Endodermal cell (in vitro differentiated cells): Measurements from ENCODE around the gene BPGM. TPM values are rescaled to one million over a fixed set of nuclear protein-coding genes. Genes with fewer than 3 reads are reported as not detected.

ENCODE experiments used
- DNase-seq: peaks from one replicate; pipeline ENCODE4 v3.0.0-alpha.2; 2017
- H3K27ac ChIP-seq: 2 replicates; pipeline ENCODE4 v1.5.1; 2013; ENCODE audit warnings: mild to moderate bottlenecking, low read depth, low read length, moderate library complexity
- H3K27me3 ChIP-seq: 2 replicates; pipeline ENCODE4 v1.6.1; 2013; ENCODE audit warnings: mild to moderate bottlenecking, low read length, moderate library complexity; ENCODE audit not compliant: insufficient read depth, control insufficient read depth, poor library complexity, severe bottlenecking
- H3K36me3 ChIP-seq: 2 replicates; pipeline ENCODE4 v1.7.0; 2013; ENCODE audit warnings: mild to moderate bottlenecking, low read length, moderate library complexity; ENCODE audit not compliant: control insufficient read depth, insufficient read depth
- H3K4me1 ChIP-seq: one replicate; pipeline ENCODE4 v1.7.0; 2013; ENCODE audit warnings: low read length; ENCODE audit not compliant: control insufficient read depth, insufficient read depth
- H3K4me3 ChIP-seq: 2 replicates; pipeline ENCODE4 v1.5.1; 2013; ENCODE audit warnings: mild to moderate bottlenecking, low read length, moderate library complexity
- H3K9ac ChIP-seq: 2 replicates; pipeline ENCODE4 v1.6.1; 2013; ENCODE audit warnings: mild to moderate bottlenecking, low read length, moderate library complexity; ENCODE audit not compliant: poor library complexity, severe bottlenecking; ENCODE audit errors: extremely low read depth
- H3K9me3 ChIP-seq: 2 replicates; pipeline ENCODE4 v1.6.1; 2013; ENCODE audit warnings: mild to moderate bottlenecking, low read length, moderate library complexity; ENCODE audit not compliant: control insufficient read depth
- H3K27ac Mint-ChIP-seq: 2 replicates; pipeline ENCODE4 v1.8.0; 2020; ENCODE audit warnings: mixed read lengths
- H3K27me3 Mint-ChIP-seq: 2 replicates; pipeline ENCODE4 v1.8.0; 2021; ENCODE audit warnings: mild to moderate bottlenecking, mixed read lengths; ENCODE audit not compliant: insufficient read depth
- H3K36me3 Mint-ChIP-seq: 2 replicates; pipeline ENCODE4 v1.8.0; 2020; ENCODE audit warnings: low read depth, mixed read lengths
- H3K4me1 Mint-ChIP-seq: 2 replicates; pipeline ENCODE4 v1.8.0; 2020; ENCODE audit warnings: mixed read lengths
- H3K4me3 Mint-ChIP-seq: 2 replicates; pipeline ENCODE4 v1.8.0; 2020; ENCODE audit warnings: mild to moderate bottlenecking, moderate library complexity, mixed read lengths
- H3K9me3 Mint-ChIP-seq: 2 replicates; pipeline ENCODE4 v1.8.0; 2020; ENCODE audit warnings: mild to moderate bottlenecking, mixed read lengths
- WGBS, 2 experiments: methylation state at CpG; one replicate each; pipeline versions ENCODE4 v1.1.5 to v1.1.7; 2013; ENCODE audit warnings: missing lambda C conversion rate in 2 of 2, mixed read lengths in 1 of 2; ENCODE audit not compliant: insufficient coverage in 1 of 2, insufficient read length in 1 of 2; 5-methylcytosine and 5-hydroxymethylcytosine counted together
- total RNA-seq, 2 donors: library from RNA; stranded (reverse); fragmentation: NEBNext Ultra II Directional in 1 of 2; extraction: Animal tissue kit (Norgen Biotek cat#: 25700) in 1 of 2; gene quantifications; 2 replicates in 1 of 2; 3 replicates in 1 of 2; pipeline ENCODE4 v1.2.1, GENCODE V29; 2021
- TF ChIP-seq, protein P1 (sequence below): fragments of 200-600 bp; sonication (generic); conservative IDR thresholded peaks from 2 replicates; pipeline ENCODE4 v1.5.0; 2021; ENCODE audit warnings: antibody characterized with exemption, mild to moderate bottlenecking

BPGM gene
- total RNA-seq, 2 donors from 2014 or later, result 11.1 to 16.1 TPM

DNA sequence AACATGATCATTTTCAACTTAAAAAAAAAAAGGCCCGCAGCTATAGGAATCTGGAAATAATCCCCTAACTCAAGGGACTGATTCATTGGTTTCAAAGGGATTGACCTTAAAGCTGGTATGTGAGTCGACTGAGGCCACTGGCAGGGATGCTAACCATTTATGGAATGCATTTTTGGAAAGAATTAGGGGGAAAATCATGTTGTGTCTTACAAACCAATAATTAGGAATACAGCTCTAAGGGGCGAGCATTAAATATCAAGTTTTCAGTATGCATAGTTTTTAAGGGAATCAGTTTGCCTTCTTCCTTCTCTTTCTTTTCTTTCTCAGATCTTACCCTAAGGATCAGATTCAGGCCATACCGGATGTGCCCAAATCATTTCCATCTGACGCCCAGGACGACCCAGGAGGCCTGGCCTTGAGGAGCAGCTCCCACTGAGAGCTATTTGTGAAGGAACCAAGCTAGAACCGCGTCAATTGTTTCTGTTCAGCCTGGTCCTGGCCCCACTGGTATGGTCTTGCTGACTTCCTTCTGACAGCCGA, 48.7 kb downstream of the BPGM start:
- H3K9ac ChIP-seq, result no peak overlapping the region
- no peak for DNase-seq
- H3K4me3 Mint-ChIP-seq, result no peak overlapping the region
- no peaks in the 10 kb centered on the region for H3K4me1 ChIP-seq
- no peaks in the 10 kb centered on the region for H3K9me3 Mint-ChIP-seq
- no peaks in the 10 kb centered on the region for H3K27me3 ChIP-seq
- peaks cover 2% of the 10 kb centered on the region for H3K27me3 Mint-ChIP-seq
- no peaks in the 10 kb centered on the region for H3K4me1 Mint-ChIP-seq
- H3K4me3 ChIP-seq, result no peak overlapping the region
- 77% methylated on average over 8 to 9 of the region's 9 CpGs for WGBS, 2 experiments
- H3K36me3 ChIP-seq, result no peaks in the 10 kb centered on the region
- no peaks in the 10 kb centered on the region for H3K9me3 ChIP-seq
- H3K36me3 Mint-ChIP-seq, result no peaks in the 10 kb centered on the region
- TF ChIP-seq, protein P1, sequence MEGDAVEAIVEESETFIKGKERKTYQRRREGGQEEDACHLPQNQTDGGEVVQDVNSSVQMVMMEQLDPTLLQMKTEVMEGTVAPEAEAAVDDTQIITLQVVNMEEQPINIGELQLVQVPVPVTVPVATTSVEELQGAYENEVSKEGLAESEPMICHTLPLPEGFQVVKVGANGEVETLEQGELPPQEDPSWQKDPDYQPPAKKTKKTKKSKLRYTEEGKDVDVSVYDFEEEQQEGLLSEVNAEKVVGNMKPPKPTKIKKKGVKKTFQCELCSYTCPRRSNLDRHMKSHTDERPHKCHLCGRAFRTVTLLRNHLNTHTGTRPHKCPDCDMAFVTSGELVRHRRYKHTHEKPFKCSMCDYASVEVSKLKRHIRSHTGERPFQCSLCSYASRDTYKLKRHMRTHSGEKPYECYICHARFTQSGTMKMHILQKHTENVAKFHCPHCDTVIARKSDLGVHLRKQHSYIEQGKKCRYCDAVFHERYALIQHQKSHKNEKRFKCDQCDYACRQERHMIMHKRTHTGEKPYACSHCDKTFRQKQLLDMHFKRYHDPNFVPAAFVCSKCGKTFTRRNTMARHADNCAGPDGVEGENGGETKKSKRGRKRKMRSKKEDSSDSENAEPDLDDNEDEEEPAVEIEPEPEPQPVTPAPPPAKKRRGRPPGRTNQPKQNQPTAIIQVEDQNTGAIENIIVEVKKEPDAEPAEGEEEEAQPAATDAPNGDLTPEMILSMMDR, result no peak
- no peak overlapping the region for H3K27ac Mint-ChIP-seq
- no peak overlapping the region for H3K27ac ChIP-seq

DNA sequence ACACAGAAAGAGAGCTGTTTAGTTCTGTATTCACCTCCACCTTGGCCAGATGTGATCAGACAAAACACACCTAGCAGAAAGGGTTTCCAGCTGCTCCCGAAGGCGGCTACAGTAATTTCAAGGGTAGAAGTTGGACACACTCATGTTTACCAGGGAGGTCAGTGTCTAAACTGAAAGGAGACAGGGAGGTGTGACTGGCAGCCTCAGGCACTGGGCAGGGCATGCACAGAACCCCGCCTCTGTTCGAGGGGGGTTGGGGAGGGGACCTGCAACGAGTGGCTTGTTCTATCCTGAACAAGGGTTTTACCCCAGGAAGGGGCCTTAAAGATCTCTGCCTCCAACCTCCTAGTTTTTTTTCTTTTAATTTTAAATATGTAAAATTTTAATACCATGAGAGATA, 49.6 kb downstream of the BPGM start:
- Histone ChIP-seq H3K4me3 (no peak overlapping the region), H3K36me3 (no peaks in the 10 kb centered on the region), H3K9ac (no peak overlapping the region), H3K9me3 (no peaks in the 10 kb centered on the region), H3K27me3 (no peaks in the 10 kb centered on the region), H3K4me1 (no peaks in the 10 kb centered on the region), H3K27ac (no peak overlapping the region)
- H3K27ac Mint-ChIP-seq, result no peak overlapping the region
- H3K36me3 Mint-ChIP-seq, result no peaks in the 10 kb centered on the region
- no peak overlapping the region for H3K4me3 Mint-ChIP-seq
- no peaks in the 10 kb centered on the region for H3K9me3 Mint-ChIP-seq
- H3K4me1 Mint-ChIP-seq, result no peaks in the 10 kb centered on the region
- H3K27me3 Mint-ChIP-seq, result peaks cover 2% of the 10 kb centered on the region
- DNase-seq, result no peak
- WGBS, 2 experiments, result 85% methylated on average over 5 of the region's 5 CpGs; no CpG with 5 or more reads in 1 of the 2 experiments
- TF ChIP-seq, protein P1, result no peak

DNA sequence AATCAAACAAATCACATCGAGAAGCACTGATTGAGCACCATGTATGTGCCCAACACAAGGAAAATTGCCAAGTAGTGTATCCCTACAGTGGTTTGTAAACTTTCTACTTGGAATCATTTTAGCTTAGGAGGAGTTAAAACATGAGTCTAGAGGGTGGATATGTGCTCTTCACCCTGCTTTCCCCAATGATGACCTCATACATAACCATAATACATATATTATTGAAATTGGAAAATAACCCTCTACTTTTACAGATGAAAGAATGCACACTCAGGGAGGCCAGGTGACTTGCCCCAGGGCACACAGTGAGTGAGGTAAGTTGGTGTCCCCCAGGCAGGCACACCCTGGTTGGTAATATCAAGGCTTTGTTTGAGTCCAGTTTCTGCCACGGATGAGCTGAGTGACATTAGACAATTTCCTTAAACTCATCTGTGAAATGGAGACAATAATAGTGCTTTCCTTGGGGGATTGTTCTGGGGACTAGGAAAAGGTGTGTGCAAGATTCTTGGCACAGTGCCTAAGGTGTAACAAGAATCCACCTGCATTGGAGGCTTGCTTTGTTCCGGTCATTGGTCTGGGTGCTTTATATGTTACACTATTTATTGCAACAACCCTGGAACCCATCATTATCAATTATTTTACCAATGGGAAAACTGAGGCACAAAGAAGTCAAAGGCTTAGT, 50.7 kb downstream of the BPGM start:
- H3K4me3 ChIP-seq, result no peak overlapping the region
- no peaks in the 10 kb centered on the region for H3K9me3 ChIP-seq
- H3K27ac ChIP-seq, result no peak overlapping the region
- H3K36me3 ChIP-seq, result no peaks in the 10 kb centered on the region
- H3K27me3 ChIP-seq, result no peaks in the 10 kb centered on the region
- H3K36me3 Mint-ChIP-seq, result no peaks in the 10 kb centered on the region
- H3K4me1 Mint-ChIP-seq, result no peaks in the 10 kb centered on the region
- H3K27ac Mint-ChIP-seq, result no peak overlapping the region
- peaks cover 2% of the 10 kb centered on the region for H3K27me3 Mint-ChIP-seq
- no peak overlapping the region for H3K9ac ChIP-seq
- H3K4me1 ChIP-seq, result peaks cover 5% of the 10 kb centered on the region
- WGBS, 2 experiments, result 93 to 100% methylated on average over 2 to 3 of the region's 3 CpGs
- TF ChIP-seq, protein P1, result no peak
- H3K9me3 Mint-ChIP-seq, result no peaks in the 10 kb centered on the region
- no peak for DNase-seq
- no peak overlapping the region for H3K4me3 Mint-ChIP-seq
